ENCODE results near the gene LAMA2. TPM values are rescaled to one million over a fixed set of nuclear protein-coding genes. Genes with fewer than 3 reads are reported as not detected.

LAMA2 gene
- total RNA-seq, 1 donor from 2014 or later = 54.0 TPM

DNA sequence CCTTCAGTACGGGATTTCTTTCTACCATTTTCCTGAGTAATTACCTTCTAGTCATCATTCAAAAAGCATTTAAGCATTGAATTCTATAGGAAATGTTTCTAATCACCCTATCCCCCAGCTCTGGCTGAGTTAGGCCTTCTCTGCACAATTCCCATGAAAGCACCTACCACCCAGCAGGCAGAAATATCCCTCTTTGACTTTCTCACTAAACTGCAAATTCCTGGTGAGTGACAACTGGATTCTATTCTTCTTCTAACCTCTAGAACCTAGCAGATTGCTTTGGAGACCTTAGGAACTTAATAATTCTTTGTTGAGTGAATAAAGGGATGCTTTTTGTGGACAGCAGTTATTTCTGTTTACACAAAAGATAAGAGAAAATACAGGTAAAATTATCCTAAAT is 328.7 kb downstream of the LAMA2 start:
- no peak for DNase-seq (ENCODE audit: extremely low spot score, unreplicated experiment)
- no peak for TF ChIP-seq CTCF (conservative IDR thresholded peaks at IDR 0.05)
- no peak overlapping the region for H3K4me3 Mint-ChIP-seq
- H3K4me1 Mint-ChIP-seq (ENCODE audit: unreplicated experiment) = peaks cover 18% of the 10 kb centered on the region
- peaks cover 32% of the 10 kb centered on the region for H3K27me3 Mint-ChIP-seq
- no peaks in the 10 kb centered on the region for H3K9me3 Mint-ChIP-seq
- no peak overlapping the region for H3K27ac Mint-ChIP-seq
- peaks cover 4% of the 10 kb centered on the region for H3K36me3 Mint-ChIP-seq

DNA sequence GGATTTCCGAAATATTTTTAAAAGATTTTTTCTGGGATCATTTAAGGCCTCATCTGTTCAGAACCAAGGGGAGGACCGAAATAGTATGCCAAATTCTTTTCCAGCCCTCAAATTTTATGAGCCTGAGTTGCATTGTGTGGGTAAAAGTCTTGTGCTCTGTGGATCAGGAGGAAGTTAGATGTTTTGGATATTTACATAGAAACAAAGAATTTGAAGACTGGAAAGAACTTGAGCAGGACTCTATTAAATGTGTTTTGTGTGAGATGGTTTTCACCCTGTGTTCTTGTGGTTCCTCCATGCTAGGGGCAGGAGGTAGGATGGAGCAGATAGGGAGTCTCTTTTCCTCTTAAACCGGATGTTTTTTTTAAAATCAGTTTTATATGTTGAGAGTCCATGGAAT is 329.1 kb downstream of the LAMA2 start:
- Mint-ChIP-seq H3K36me3 (peaks cover 4% of the 10 kb centered on the region), H3K4me3 (no peak overlapping the region), H3K4me1 (ENCODE audit: unreplicated experiment) (peaks cover 14% of the 10 kb centered on the region), H3K27me3 (peaks cover 28% of the 10 kb centered on the region), H3K9me3 (no peaks in the 10 kb centered on the region), H3K27ac (no peak overlapping the region)
- TF ChIP-seq CTCF (conservative IDR thresholded peaks at IDR 0.05) = no peak
- DNase-seq (ENCODE audit: extremely low spot score, unreplicated experiment) = no peak

GRCh38 chr6:129215246-129215645 is 332.3 kb downstream of the LAMA2 start:
- Mint-ChIP-seq H3K4me1 (ENCODE audit: unreplicated experiment) (no peaks in the 10 kb centered on the region), H3K36me3 (peaks cover 4% of the 10 kb centered on the region), H3K27ac (no peak overlapping the region), H3K4me3 (no peak overlapping the region), H3K9me3 (no peaks in the 10 kb centered on the region), H3K27me3 (peaks cover 19% of the 10 kb centered on the region)
- TF ChIP-seq CTCF (conservative IDR thresholded peaks at IDR 0.05) = no peak
- DNase-seq (ENCODE audit: extremely low spot score, unreplicated experiment) = no peak

- no peaks in the 10 kb centered on the region for H3K9me3 Mint-ChIP-seq
- no peaks in the 10 kb centered on the region for H3K4me1 Mint-ChIP-seq (ENCODE audit: unreplicated experiment)
- peaks cover 14% of the 10 kb centered on the region for H3K27me3 Mint-ChIP-seq
- no peak for DNase-seq (ENCODE audit: extremely low spot score, unreplicated experiment)
- no peak overlapping the region for H3K4me3 Mint-ChIP-seq
- H3K36me3 Mint-ChIP-seq = peaks cover 4% of the 10 kb centered on the region
- no peak for TF ChIP-seq CTCF (conservative IDR thresholded peaks at IDR 0.05)
- no peak overlapping the region for H3K27ac Mint-ChIP-seq
Observed at GRCh38 chr6:129215916-129216520, 333.1 kb downstream of the LAMA2 start.

DNA sequence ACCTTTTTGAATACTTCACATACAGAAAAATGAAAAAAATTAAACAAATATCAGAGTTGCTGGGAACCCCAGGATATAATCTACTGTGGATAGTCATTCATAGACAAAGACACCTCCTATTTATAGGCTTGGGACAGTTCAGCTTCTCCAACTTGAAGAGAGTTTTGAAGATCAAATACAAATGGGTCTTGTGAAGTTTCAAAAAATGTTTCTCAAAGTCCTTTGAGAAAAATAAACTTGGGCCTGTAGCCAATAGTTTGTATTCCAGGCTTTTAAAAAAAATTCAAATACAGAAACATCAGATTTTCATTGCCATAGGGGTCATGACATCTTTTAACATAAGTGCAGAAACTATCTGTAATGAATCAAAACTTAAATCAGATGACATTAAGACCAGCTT is 334.8 kb downstream of the LAMA2 start:
- no peak overlapping the region for H3K4me3 Mint-ChIP-seq
- H3K27ac Mint-ChIP-seq = no peak overlapping the region
- no peaks in the 10 kb centered on the region for H3K9me3 Mint-ChIP-seq
- peaks cover 11% of the 10 kb centered on the region for H3K27me3 Mint-ChIP-seq
- H3K36me3 Mint-ChIP-seq = peaks cover 4% of the 10 kb centered on the region
- DNase-seq (ENCODE audit: extremely low spot score, unreplicated experiment) = no peak
- H3K4me1 Mint-ChIP-seq (ENCODE audit: unreplicated experiment) = no peaks in the 10 kb centered on the region
- TF ChIP-seq CTCF (conservative IDR thresholded peaks at IDR 0.05) = no peak

Measured in type B pancreatic cell (in vitro differentiated cells).